GM23248 (cell line): Measurements from ENCODE around the gene KIF3A. TPM values are rescaled to one million over a fixed set of nuclear protein-coding genes. Genes with fewer than 3 reads are reported as not detected.

Experiments used
- DNase-seq: peaks from one replicate; pipeline ENCODE4 v3.0.0-alpha.2; 2015
- H2AFZ ChIP-seq: fragments of 200-600 bp; sonication (generic); 2 replicates; pipeline ENCODE4 v1.6.1; 2016; ENCODE audit warnings: antibody characterized with exemption
- H3F3A ChIP-seq: fragments of 200-600 bp; sonication (generic); 2 replicates; pipeline ENCODE4 v1.6.1; 2016; ENCODE audit warnings: mild to moderate bottlenecking, antibody characterized with exemption, mixed run types; ENCODE audit not compliant: insufficient read depth
- H3K27ac ChIP-seq: fragments of 200-600 bp; sonication (generic); 2 replicates; pipeline ENCODE4 v1.5.1; 2016; ENCODE audit warnings: mild to moderate bottlenecking
- H3K27me3 ChIP-seq: fragments of 200-600 bp; sonication (generic); replicated peaks from 2 replicates; pipeline ENCODE4 v1.6.1; 2016; ENCODE audit warnings: mild to moderate bottlenecking; ENCODE audit not compliant: insufficient read depth
- H3K36me3 ChIP-seq: fragments of 200-600 bp; sonication (generic); 2 replicates; pipeline ENCODE4 v1.6.1; 2016; ENCODE audit warnings: low read depth, mild to moderate bottlenecking
- H3K4me1 ChIP-seq: fragments of 200-600 bp; sonication (generic); 2 replicates; pipeline ENCODE4 v1.6.1; 2016; ENCODE audit warnings: mild to moderate bottlenecking; ENCODE audit not compliant: insufficient read depth
- H3K4me2 ChIP-seq: fragments of 200-600 bp; sonication (generic); one replicate; pipeline ENCODE4 v1.6.1; 2016; ENCODE audit warnings: mild to moderate bottlenecking; ENCODE audit not compliant: unreplicated experiment
- H3K4me3 ChIP-seq: fragments of 200-600 bp; sonication (generic); 2 replicates; pipeline ENCODE4 v1.5.1; 2016; ENCODE audit warnings: mild to moderate bottlenecking
- H3K79me2 ChIP-seq: fragments of 200-600 bp; sonication (generic); 2 replicates; pipeline ENCODE4 v1.6.1; 2016; ENCODE audit warnings: mild to moderate bottlenecking; ENCODE audit not compliant: insufficient read depth
- H3K9ac ChIP-seq: fragments of 200-600 bp; sonication (generic); 2 replicates; pipeline ENCODE4 v1.6.1; 2016; ENCODE audit warnings: mild to moderate bottlenecking
- H3K9me2 ChIP-seq: fragments of 200-600 bp; sonication (generic); 2 replicates; pipeline ENCODE4 v1.6.1; 2016; ENCODE audit warnings: mixed run types, mild to moderate bottlenecking, moderate library complexity; ENCODE audit not compliant: insufficient read depth
- H3K9me3 ChIP-seq: fragments of 200-600 bp; sonication (generic); one replicate; pipeline ENCODE4 v1.6.1; 2017; ENCODE audit warnings: low read depth
- H4K20me1 ChIP-seq: fragments of 200-600 bp; sonication (generic); 2 replicates; pipeline ENCODE4 v1.6.0; 2016; ENCODE audit not compliant: insufficient read depth
- EZH2 ChIP-seq: fragments of 200-600 bp; sonication (generic); IDR thresholded peaks from 2 replicates; pipeline ENCODE4 v1.6.1; 2018; ENCODE audit warnings: antibody characterized with exemption, mild to moderate bottlenecking; ENCODE audit not compliant: insufficient read depth, poor library complexity, severe bottlenecking
- EZH2phosphoT487 ChIP-seq: fragments of 200-600 bp; sonication (generic); IDR thresholded peaks from 2 replicates; pipeline ENCODE4 v1.6.1; 2018; ENCODE audit warnings: antibody characterized with exemption, moderate library complexity, mild to moderate bottlenecking, low read depth; ENCODE audit not compliant: insufficient read depth
- WGBS, 2 experiments: methylation state at CpG; one replicate each; pipeline ENCODE4 v1.1.6; 2015 to 2017; ENCODE audit warnings: low lambda C conversion rate in 2 of 2, low coverage in 1 of 2; ENCODE audit errors: missing lambda C conversion rate in 2 of 2; 5-methylcytosine and 5-hydroxymethylcytosine counted together
- in situ Hi-C: fragments of 300-500 bp; cut with MboI; formaldehyde crosslinking; loops from 2 replicates; pipeline ENCODE4 v1.15.0; 2020
- polyA plus RNA-seq: library from polyadenylated mRNA; unstranded; fragments of >200 nt; fragmentation: Nextera tagmentation; extraction: Ambion mirVana; gene quantifications from 2 replicates; pipeline ENCODE4 v1.2.1, GENCODE V29; 2016
- total RNA-seq: library from RNA; depleted of rRNA; stranded (reverse); fragments of >200 nt; shearing (Covaris generic); gene quantifications from 2 replicates; pipeline ENCODE4 v1.2.3, GENCODE V29; 2014

KIF3A gene
- total and polyA plus RNA-seq, 2 experiments from 2014 or later = 6.8 to 18.8 TPM

DNA sequence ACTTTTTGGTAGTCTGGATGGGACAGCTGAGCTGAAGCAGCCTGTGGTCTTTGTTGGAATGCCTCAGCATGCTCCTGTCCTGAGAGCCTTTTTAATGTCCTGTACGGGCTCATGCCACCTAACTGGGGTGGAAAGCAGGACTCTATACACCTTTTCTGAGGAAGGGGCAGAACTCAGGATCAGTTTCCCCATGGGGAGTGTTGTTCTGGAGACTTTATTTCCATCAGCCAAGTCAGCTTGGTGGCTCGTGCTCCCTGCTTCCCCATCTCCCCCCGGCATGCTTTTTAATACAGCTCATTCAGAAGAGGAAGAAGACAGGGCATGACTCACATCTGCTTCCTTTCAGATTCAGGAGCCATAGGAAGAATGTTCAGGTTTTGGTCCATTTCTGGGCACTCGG lies 44.8 kb upstream of the KIF3A start:
- peaks cover 28% of the 10 kb centered on the region for H3K4me1 ChIP-seq
- H3K9me2 ChIP-seq = no peaks in the 10 kb centered on the region
- peak; percentile 78 for DNase-seq
- H3K27ac ChIP-seq = peak overlapping the region; percentile 52; the same call in 1 of the 2 replicates
- no peaks in the 10 kb centered on the region for H3K27me3 ChIP-seq
- H3K4me3 ChIP-seq = no peak overlapping the region
- H3K9ac ChIP-seq = no peak overlapping the region
- H3F3A ChIP-seq = no peaks in the 10 kb centered on the region
- no peaks in the 10 kb centered on the region for H3K36me3 ChIP-seq
- H3K79me2 ChIP-seq = peaks cover 4% of the 10 kb centered on the region; the same call in 1 of the 2 replicates
- H2AFZ ChIP-seq = peak overlapping the region; percentile 88
- H4K20me1 ChIP-seq = no peaks in the 10 kb centered on the region
- H3K4me2 ChIP-seq = peak overlapping the region; percentile 22
- WGBS, 2 experiments = 41 to 47% methylated on average over 4 of the region's 4 CpGs
- in situ Hi-C loops = no loop called here
- H3K9me3 ChIP-seq = no peaks in the 10 kb centered on the region
- TF ChIP-seq EZH2 = no peak
- TF ChIP-seq EZH2phosphoT487 = no peak

DNA sequence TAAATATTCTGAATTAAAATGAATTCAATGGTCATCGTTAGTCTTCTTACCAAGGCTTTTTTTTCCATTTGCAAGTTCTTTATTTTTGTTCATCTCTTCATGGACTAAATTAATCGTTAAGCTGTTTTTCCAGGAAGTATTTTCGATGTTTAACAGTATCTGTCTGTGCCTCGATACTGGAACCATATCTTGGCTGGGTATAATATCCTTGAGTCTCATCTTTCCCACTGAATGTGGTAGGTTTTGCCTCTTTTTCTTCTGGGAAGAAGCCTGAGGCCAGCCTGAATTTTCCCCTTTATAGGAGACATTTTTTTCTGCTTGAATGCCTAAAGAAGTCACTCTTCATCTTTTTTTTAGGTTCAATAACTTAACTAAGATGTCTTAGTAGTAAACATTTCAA lies 43.7 kb upstream of the KIF3A start:
- H3K4me2 ChIP-seq = no peak overlapping the region
- H3K79me2 ChIP-seq = peaks cover 6% of the 10 kb centered on the region; the same call in 1 of the 2 replicates
- TF ChIP-seq EZH2phosphoT487 (no peak), EZH2 (no peak)
- no peaks in the 10 kb centered on the region for H4K20me1 ChIP-seq
- H3K9me3 ChIP-seq = no peaks in the 10 kb centered on the region
- no peaks in the 10 kb centered on the region for H3K36me3 ChIP-seq
- H3K4me3 ChIP-seq = no peak overlapping the region
- H3K9ac ChIP-seq = no peak overlapping the region
- H3F3A ChIP-seq = no peaks in the 10 kb centered on the region
- in situ Hi-C loops = no loop called here
- WGBS, 2 experiments = 96 to 97% methylated on average over 4 of the region's 4 CpGs
- H3K4me1 ChIP-seq = peaks cover 25% of the 10 kb centered on the region
- H3K27me3 ChIP-seq = no peaks in the 10 kb centered on the region
- H3K9me2 ChIP-seq = no peaks in the 10 kb centered on the region
- H3K27ac ChIP-seq = no peak overlapping the region
- no peak for DNase-seq
- no peak overlapping the region for H2AFZ ChIP-seq

DNA sequence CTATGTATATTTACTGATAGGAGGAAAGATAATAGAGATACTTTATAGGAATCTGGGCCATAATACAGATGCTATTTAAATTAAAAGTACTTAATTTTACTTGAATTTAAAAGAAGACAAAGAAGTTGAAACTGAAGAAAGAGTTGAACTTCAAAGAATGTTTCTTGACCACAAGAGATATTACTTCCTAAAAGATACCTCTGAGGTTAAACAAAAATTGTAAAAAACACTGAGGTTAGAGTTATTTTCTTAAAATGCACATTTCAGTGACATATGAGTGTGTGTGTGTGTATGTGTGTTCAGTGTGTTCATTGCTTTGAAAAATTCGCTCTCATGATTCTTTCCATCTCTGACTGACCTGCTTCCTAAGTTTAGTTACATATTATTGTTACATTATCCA lies 43.2 kb upstream of the KIF3A start:
- H3K36me3 ChIP-seq = no peaks in the 10 kb centered on the region
- H3K4me2 ChIP-seq = no peak overlapping the region
- no peak overlapping the region for H3K27ac ChIP-seq
- in situ Hi-C loops = no loop called here
- WGBS, 2 experiments = 100% methylated on average over 1 of the region's 1 CpG
- H3K9ac ChIP-seq = no peak overlapping the region
- no peaks in the 10 kb centered on the region for H3K9me2 ChIP-seq
- DNase-seq = no peak
- no peaks in the 10 kb centered on the region for H3F3A ChIP-seq
- TF ChIP-seq EZH2phosphoT487 (no peak), EZH2 (no peak)
- no peaks in the 10 kb centered on the region for H4K20me1 ChIP-seq
- peaks cover 11% of the 10 kb centered on the region for H3K79me2 ChIP-seq
- no peak overlapping the region for H2AFZ ChIP-seq
- no peak overlapping the region for H3K4me3 ChIP-seq
- peaks cover 29% of the 10 kb centered on the region for H3K4me1 ChIP-seq
- no peaks in the 10 kb centered on the region for H3K27me3 ChIP-seq
- no peaks in the 10 kb centered on the region for H3K9me3 ChIP-seq

DNA sequence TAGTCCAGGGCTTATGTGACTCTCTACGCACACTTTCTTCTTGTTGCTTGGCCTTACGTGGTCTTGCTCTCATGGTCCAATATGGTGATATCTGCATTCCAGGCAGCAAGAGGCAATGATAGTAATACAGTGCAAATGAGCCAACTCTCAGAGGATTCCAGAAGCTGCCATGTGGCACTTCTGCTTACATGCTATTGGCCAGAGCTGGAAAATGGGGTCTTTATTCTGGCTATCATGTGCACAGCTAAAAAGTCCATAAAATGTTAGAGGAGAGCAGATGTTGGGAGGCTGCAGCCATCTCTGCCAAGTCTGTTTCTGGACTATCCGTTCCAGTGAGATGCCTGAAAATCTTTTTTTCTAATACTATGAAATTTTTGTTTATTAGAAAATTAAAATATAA lies 42.6 kb upstream of the KIF3A start:
- no peaks in the 10 kb centered on the region for H3K9me2 ChIP-seq
- no peaks in the 10 kb centered on the region for H3K36me3 ChIP-seq
- no peaks in the 10 kb centered on the region for H3K27me3 ChIP-seq
- 94% methylated on average over 3 of the region's 3 CpGs for WGBS, 2 experiments
- H3F3A ChIP-seq = no peaks in the 10 kb centered on the region
- in situ Hi-C loops = no loop called here
- H3K4me1 ChIP-seq = peaks cover 35% of the 10 kb centered on the region
- H3K4me2 ChIP-seq = no peak overlapping the region
- no peak for DNase-seq
- H3K4me3 ChIP-seq = no peak overlapping the region
- TF ChIP-seq EZH2 = no peak
- H3K27ac ChIP-seq = no peak overlapping the region
- peaks cover 17% of the 10 kb centered on the region for H3K79me2 ChIP-seq
- H2AFZ ChIP-seq = no peak overlapping the region
- H4K20me1 ChIP-seq = no peaks in the 10 kb centered on the region
- no peak overlapping the region for H3K9ac ChIP-seq
- H3K9me3 ChIP-seq = no peaks in the 10 kb centered on the region

DNA sequence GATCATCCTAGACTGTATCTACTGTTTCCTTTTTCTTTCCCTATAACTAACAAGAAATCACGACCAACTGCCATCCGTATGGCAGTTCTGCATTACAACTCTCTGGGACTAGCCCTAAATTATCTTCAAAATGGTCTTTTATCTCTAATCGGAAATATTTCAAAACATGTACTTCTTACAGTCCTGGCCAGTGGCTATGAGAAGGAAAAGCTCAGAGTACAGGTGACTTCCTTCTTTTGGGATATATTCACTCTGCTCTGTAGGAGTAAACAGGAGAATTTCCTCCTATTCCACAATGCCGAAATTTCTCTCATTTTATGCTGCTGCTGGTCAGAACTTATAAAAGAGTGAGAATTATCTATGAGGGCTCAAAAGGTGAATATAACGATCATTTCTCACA lies 41.5 kb upstream of the KIF3A start:
- H3K36me3 ChIP-seq = no peaks in the 10 kb centered on the region
- peaks cover 44% of the 10 kb centered on the region for H3K4me1 ChIP-seq
- TF ChIP-seq EZH2 (no peak), EZH2phosphoT487 (no peak)
- no peaks in the 10 kb centered on the region for H3K9me3 ChIP-seq
- H3K4me2 ChIP-seq = no peak overlapping the region
- peaks cover 27% of the 10 kb centered on the region for H3K79me2 ChIP-seq
- no peaks in the 10 kb centered on the region for H3F3A ChIP-seq
- no peaks in the 10 kb centered on the region for H3K27me3 ChIP-seq
- H3K4me3 ChIP-seq = no peak overlapping the region
- no peak overlapping the region for H3K27ac ChIP-seq
- no peak for DNase-seq
- H3K9me2 ChIP-seq = no peaks in the 10 kb centered on the region
- H2AFZ ChIP-seq = no peak overlapping the region
- in situ Hi-C loops = no loop called here
- WGBS, 2 experiments = 76 to 81% methylated on average over 5 of the region's 5 CpGs
- no peaks in the 10 kb centered on the region for H4K20me1 ChIP-seq
- H3K9ac ChIP-seq = no peak overlapping the region
